ENCODE data around the gene DNAAF9.

- TF ChIP-seq POLR2A (IDR thresholded peaks at IDR 0.05), result no peak
- no peak for TF ChIP-seq CTCF (IDR thresholded peaks at IDR 0.05)
Observed at GRCh38 chr20:3380228-3381070, 27.0 kb downstream of the DNAAF9 start.
